Immature natural killer cell (primary cell): Measurements from ENCODE around the gene TMEM72. TPM values are rescaled to one million over a fixed set of nuclear protein-coding genes. Genes with fewer than 3 reads are reported as not detected.
A peak's percentile ranks its signal among the peaks of the same experiment; 100 is the strongest.

Source experiments
- DNase-seq, 3 donors: peaks; one replicate each; pipeline ENCODE4 v3.0.0; 2022; ENCODE audit warnings: mixed read lengths in 1 of 3
- H3K27ac Mint-ChIP-seq, 6 donors: one replicate each; pipeline ENCODE4 v1.8.0; 2020; ENCODE audit warnings: mixed read lengths in 6 of 6, mild to moderate bottlenecking in 5 of 6, inconsistent platforms in 4 of 6, moderate library complexity in 3 of 6
- H3K27me3 Mint-ChIP-seq, 3 donors: one replicate each; pipeline ENCODE4 v1.8.0; 2020 to 2021; ENCODE audit warnings: low read depth in 3 of 3, mild to moderate bottlenecking in 3 of 3, mixed read lengths in 3 of 3, moderate library complexity in 3 of 3, inconsistent platforms in 1 of 3
- H3K36me3 Mint-ChIP-seq, 3 donors: one replicate each; pipeline ENCODE4 v1.8.0; 2020; ENCODE audit warnings: mixed read lengths in 3 of 3, inconsistent platforms in 2 of 3, mild to moderate bottlenecking in 2 of 3
- H3K4me1 Mint-ChIP-seq, 2 donors: one replicate each; pipeline ENCODE4 v1.8.0; 2020; ENCODE audit warnings: inconsistent platforms in 2 of 2, mild to moderate bottlenecking in 2 of 2, mixed read lengths in 2 of 2, moderate library complexity in 1 of 2
- H3K4me3 Mint-ChIP-seq, 5 donors: one replicate each; pipeline ENCODE4 v1.8.0; 2020; ENCODE audit warnings: mild to moderate bottlenecking in 5 of 5, mixed read lengths in 5 of 5, inconsistent platforms in 3 of 5, moderate library complexity in 3 of 5
- H3K9me3 Mint-ChIP-seq, 6 donors: one replicate each; pipeline ENCODE4 v1.8.0; 2020; ENCODE audit warnings: mild to moderate bottlenecking in 6 of 6, mixed read lengths in 6 of 6, inconsistent platforms in 4 of 6, moderate library complexity in 3 of 6
- polyA plus RNA-seq, 3 donors: library from polyadenylated mRNA; unstranded; fragments of 300-500 nt; fragmentation: Illumina TruSeq; gene quantifications; one replicate each; pipeline ENCODE4 v1.2.3, GENCODE V29; 2021

The TMEM72 gene
- polyA plus RNA-seq, 3 donors from 2014 or later = not detected

DNA sequence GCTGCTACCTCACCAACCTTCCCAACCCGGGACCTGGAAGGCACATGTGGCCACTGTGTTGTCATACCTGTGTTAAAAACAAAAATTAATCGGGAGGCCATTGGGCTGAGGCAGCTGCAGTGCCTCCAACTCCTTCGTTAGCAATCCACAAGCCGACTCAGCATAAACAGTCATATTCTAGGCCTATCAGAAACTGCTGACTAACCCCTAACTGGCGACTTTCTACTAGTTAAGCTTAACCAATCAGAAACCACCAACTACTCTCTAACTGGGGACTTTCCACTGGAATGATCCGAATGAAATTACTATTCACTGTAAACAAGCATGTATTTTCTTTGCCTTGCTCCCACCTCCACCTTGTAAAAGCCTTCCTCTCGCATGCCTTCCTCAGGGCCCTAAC is 14.1 kb upstream of the TMEM72 start:
- H3K4me1 Mint-ChIP-seq = no peaks in the 10 kb centered on the region
- H3K27ac Mint-ChIP-seq = no peak overlapping the region
- peaks cover 0 to 2% (median 0%) of the 10 kb centered on the region in 3 donors for H3K27me3 Mint-ChIP-seq
- DNase-seq = no peak
- no peaks in the 10 kb centered on the region for H3K36me3 Mint-ChIP-seq
- no peaks in the 10 kb centered on the region for H3K9me3 Mint-ChIP-seq
- H3K4me3 Mint-ChIP-seq = no peak overlapping the region

DNA sequence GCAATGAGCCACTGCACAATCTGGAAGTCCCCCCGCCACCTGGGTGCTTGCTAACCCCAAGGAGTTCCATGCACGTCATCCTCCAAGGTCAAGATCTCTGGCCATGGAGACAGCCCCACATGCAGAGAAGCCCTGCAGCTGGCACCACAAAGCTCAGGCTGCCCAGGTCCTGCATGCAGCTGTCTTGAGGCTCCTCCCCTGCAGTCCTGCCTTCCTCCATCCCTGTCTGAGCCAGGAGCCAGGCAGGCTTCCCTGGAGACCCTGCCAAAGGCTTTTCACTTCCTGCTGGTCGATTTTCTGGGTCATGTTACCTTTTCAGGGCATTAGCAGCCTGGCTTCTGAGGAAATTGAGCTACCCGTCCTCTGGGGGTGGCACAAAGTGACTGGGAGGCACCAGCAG is 12.5 kb upstream of the TMEM72 start:
- Mint-ChIP-seq H3K36me3 (no peaks in the 10 kb centered on the region), H3K27ac (no peak overlapping the region), H3K4me1 (no peaks in the 10 kb centered on the region), H3K27me3 (peaks cover 0 to 2% (median 2%) of the 10 kb centered on the region in 3 donors), H3K9me3 (no peaks in the 10 kb centered on the region), H3K4me3 (no peak overlapping the region)
- no peak for DNase-seq

DNA sequence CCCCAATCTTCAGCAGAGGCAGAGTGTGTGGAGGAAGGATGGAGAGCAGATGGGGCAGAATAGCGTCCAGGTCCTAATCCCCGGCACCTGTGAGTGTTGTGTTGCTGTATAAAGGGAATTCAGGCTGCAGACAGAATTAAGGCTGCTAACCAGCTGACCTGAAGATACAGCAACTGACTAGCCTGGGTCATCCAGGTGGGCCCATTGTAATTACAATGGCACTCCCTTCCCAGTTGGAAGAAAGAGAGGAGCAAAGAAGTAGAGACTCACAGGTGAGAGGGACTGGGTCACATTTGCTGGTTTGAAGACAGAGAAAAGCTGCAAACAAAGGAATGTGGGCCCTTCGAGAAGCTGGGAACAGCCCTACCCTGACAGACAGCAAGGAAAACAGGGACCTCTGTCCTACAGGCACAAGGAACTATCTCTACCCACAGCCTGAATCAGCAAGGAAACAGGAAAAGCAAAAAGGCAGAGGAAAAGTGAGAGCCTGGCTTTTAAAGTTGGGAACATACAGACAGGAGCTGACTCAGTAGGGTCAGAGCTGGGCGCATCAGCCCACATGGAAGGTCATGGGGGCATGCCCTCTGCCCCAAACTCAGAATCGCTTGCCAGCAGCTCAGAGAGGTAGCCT is 11.6 kb upstream of the TMEM72 start:
- no peak overlapping the region for H3K27ac Mint-ChIP-seq

DNA sequence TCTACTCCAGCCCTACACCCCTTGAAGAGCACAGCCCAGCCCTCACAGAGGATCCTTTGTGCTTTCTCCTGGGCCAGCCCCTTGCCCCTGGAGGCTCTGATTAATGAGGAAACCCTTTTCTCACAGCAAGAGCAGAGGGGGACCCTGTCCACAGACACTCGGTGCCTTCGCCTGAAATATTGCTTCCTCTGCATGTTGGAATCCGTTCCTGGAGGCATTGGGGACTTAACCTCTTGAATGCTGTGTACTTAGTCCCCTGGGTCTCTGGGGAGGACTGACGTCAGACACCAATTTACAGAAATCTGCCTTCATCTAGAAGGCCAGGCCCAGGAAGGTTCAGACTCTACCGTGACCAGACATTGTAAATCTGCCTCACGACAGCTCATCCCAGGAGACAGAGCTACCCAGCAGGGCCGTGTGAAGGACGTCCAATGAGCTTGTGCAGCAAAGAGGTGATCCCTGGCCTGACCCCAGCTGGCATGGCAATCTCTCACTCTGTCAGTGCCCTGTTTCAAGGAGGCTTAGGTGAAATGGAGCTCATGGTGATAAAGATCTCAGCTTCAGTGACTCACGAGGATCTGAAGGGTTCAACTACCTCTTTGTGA is 8.1 kb upstream of the TMEM72 start:
- Mint-ChIP-seq H3K36me3 (no peaks in the 10 kb centered on the region), H3K27me3 (peaks cover 0 to 2% (median 2%) of the 10 kb centered on the region in 3 donors), H3K4me3 (no peak overlapping the region), H3K9me3 (no peaks in the 10 kb centered on the region), H3K4me1 (no peaks in the 10 kb centered on the region), H3K27ac (no peak overlapping the region)
- DNase-seq = no peak

More for the DNA sequence above, 11.6 kb upstream of the TMEM72 start:
- H3K9me3 Mint-ChIP-seq = no peaks in the 10 kb centered on the region
- DNase-seq = no peak
- H3K27me3 Mint-ChIP-seq = peaks cover 0 to 2% (median 2%) of the 10 kb centered on the region in 3 donors
- H3K36me3 Mint-ChIP-seq = no peaks in the 10 kb centered on the region
- no peak overlapping the region for H3K4me3 Mint-ChIP-seq
- no peaks in the 10 kb centered on the region for H3K4me1 Mint-ChIP-seq

DNA sequence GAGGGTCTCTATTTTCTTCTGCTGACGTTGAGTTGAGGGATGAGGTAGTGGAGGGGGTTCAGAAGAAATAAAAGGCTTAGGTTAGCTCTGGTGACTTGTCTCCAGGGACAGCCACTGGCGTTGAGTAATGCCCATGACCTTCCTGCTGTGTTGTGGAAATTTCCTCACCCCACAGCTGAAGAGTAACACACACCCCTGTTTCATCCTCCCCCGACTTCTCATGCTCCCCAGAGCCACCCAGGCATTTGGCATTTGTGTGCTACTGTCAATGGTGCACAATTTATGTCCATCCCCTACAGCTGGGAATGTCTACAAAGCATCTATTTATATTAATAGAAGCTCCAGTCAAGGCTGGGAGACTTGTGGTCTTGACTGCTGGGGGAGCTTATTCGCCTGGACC is 4.7 kb upstream of the TMEM72 start:
- Mint-ChIP-seq H3K4me1 (no peaks in the 10 kb centered on the region), H3K4me3 (no peak overlapping the region), H3K9me3 (no peaks in the 10 kb centered on the region), H3K36me3 (no peaks in the 10 kb centered on the region), H3K27ac (no peak overlapping the region), H3K27me3 (peaks cover 0 to 2% (median 2%) of the 10 kb centered on the region in 3 donors)
- no peak for DNase-seq

DNA sequence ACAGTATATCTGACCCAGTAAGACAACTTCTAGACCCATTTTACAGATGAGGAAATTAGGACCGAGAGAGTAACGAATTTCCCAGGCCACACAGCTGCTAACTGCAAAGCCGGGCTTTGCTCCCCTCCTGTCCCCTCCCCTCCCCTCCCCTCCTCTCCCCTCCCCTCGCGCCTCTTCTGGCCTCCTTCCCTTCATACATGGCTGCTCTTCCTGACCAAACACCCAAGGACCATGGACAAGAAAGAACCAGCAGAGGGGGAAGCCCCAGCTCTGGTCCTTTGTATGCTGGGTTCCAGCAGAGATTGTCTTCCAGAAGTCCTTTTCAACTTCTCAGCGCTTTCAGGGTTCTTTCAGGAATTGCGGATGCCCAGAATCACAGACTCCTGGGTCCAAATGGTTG is 3.6 kb upstream of the TMEM72 start:
- Mint-ChIP-seq H3K27me3 (peaks cover 0 to 2% (median 2%) of the 10 kb centered on the region in 3 donors), H3K36me3 (no peaks in the 10 kb centered on the region), H3K4me3 (no peak overlapping the region), H3K27ac (no peak overlapping the region), H3K9me3 (no peaks in the 10 kb centered on the region), H3K4me1 (peaks cover 0 to 2% of the 10 kb centered on the region in 2 donors)
- no peak for DNase-seq

DNA sequence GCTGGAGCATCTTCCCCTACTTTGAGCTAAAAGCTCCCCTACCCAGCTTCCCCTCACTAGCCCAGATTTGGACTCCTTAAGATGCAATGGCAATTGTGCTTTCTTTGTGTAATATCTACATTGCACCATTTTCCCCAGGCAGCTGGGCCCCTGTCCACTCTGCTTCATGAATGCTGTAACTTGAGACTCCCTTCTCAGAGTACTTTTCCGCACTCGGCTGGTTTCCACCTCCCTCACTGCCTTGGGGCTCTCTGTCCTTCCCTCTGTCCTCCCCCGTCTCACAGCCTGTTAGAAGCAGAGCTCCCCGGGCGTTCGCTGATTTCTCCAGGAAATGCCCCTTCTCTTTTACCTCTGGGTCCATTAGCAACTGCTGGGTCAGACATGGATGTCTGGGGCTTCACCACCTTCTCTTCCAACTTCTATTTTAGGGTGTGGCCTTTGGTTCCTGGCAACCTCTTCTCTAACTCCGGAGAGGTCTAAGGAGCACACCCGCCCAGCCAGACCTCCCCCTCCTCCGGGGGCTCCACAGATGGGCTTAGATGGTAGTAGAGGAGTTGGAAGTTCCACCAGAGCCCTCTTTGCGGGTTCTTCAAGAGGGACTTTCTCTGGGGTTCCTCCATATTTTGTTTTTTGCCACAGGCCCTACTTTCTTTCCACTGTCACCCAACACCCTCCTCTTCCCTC is 2.9 kb upstream of the TMEM72 start:
- no peaks in the 10 kb centered on the region for H3K9me3 Mint-ChIP-seq
- no peaks in the 10 kb centered on the region for H3K36me3 Mint-ChIP-seq
- H3K27ac Mint-ChIP-seq = no peak overlapping the region
- peaks cover 0 to 2% (median under 1%) of the 10 kb centered on the region in 3 donors for H3K27me3 Mint-ChIP-seq
- no peak overlapping the region for H3K4me3 Mint-ChIP-seq
- peaks cover 4 to 7% of the 10 kb centered on the region in 2 donors for H3K4me1 Mint-ChIP-seq
- no peak for DNase-seq

DNA sequence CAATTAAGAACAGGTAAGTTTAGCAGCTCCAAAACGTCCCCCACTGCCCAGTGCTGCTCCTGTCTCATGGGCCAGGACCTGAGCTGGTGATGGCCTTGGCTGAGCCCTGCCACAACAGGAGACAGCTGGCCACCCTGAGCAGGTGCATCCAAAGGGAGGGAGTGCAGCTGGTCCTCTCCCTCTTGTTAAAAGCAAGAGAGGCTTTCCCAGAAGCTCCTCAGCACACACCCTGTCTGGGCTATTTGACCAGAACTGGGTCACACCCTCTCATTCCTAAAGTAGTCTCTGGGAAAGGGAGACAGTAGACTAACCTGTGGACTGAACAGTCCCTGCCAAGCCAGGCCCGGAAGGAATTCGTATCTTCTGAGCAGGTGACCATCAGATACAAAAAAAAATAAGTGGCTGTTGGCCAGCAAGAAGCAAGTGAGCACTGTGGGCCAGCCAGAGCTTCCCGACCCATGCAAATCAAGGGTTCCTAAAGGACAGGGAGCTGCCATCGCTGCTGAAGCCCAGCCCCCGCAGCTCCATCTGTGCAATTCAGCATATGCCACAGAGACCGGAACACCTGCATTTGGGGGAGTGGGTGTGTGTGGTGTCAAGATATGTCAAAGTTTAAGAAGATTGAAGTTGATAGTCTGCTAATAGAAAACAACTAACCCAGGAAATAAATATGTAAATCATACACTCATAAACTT is 2.1 kb upstream of the TMEM72 start:
- H3K4me1 Mint-ChIP-seq = peaks cover 12 to 16% of the 10 kb centered on the region in 2 donors
- peaks cover 0 to 3% (median 2%) of the 10 kb centered on the region in 3 donors for H3K27me3 Mint-ChIP-seq
- H3K9me3 Mint-ChIP-seq = no peaks in the 10 kb centered on the region
- no peak overlapping the region for H3K27ac Mint-ChIP-seq
- no peaks in the 10 kb centered on the region for H3K36me3 Mint-ChIP-seq
- no peak for DNase-seq
- H3K4me3 Mint-ChIP-seq = no peak overlapping the region

DNA sequence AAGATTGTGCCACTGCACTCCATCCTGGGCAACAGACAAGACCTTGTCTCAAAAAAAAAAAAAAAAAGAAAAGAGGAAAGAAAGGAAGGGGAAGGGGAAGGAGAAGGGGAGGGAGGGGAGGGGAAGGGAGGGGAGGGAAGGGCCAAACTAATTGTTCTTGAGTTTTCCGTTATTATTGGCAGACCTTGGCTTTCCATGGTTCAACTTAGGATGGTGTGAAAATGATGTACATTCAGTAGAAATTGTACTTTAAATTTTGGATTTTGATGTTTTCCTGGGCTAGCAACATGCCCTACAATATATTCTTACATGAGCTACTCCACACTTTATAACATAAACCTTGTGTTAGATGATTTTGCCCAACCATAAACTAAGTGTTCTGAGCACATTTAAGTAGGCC is 1.2 kb upstream of the TMEM72 start:
- no peak for DNase-seq
- H3K27me3 Mint-ChIP-seq = peaks cover 0 to 3% (median 2%) of the 10 kb centered on the region in 3 donors
- H3K36me3 Mint-ChIP-seq = no peaks in the 10 kb centered on the region
- H3K27ac Mint-ChIP-seq = no peak overlapping the region
- peaks cover 16 to 20% of the 10 kb centered on the region in 2 donors for H3K4me1 Mint-ChIP-seq
- no peaks in the 10 kb centered on the region for H3K9me3 Mint-ChIP-seq
- H3K4me3 Mint-ChIP-seq = no peak overlapping the region

DNA sequence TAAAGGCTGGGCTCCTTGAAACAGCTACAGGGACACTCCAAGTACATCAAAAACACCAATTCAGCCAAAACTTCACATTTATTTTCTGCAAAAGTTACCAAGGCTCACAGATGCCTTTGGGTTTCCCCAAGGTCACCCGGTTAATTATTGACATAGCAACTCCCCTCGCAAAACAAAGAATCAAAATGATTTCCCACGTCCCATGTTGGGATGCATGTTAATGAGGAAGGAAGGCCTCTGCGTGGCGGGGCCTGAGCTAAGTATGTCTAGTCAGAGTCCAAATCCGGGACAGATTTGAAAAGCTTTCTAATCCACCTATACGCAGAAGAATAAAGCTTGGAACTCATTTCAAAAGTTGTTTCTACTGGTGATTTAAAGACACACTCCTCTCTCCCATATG is 535 bp upstream of the TMEM72 start:
- Mint-ChIP-seq H3K9me3 (no peaks in the 10 kb centered on the region), H3K36me3 (no peaks in the 10 kb centered on the region), H3K4me1 (peaks cover 16 to 23% of the 10 kb centered on the region in 2 donors), H3K4me3 (no peak overlapping the region), H3K27me3 (peaks cover 0 to 4% (median 3%) of the 10 kb centered on the region in 3 donors), H3K27ac (no peak overlapping the region)
- no peak for DNase-seq

DNA sequence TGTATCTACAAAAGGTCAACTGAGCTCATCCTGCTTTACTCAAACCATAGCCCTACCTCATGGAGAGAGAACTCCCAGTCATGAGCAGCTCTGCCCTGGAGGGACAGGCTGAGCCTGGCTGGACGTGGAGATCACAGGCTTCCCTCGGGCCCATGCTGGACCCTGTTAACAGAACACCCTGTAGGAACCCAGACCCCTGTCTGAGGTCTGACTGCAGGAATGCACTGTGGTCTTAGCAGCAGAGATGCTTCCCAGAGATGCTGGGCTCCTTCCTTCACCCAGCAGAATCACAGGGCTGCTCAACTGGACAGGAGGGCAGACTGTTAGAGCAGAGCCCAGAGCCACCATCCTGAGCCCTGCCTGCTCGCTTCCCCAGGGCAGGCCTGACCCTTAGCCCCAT is 814 bp downstream of the TMEM72 start:
- no peak overlapping the region for H3K4me3 Mint-ChIP-seq
- H3K4me1 Mint-ChIP-seq = peaks cover 16 to 24% of the 10 kb centered on the region in 2 donors
- H3K27ac Mint-ChIP-seq = no peak overlapping the region
- no peak for DNase-seq
- no peaks in the 10 kb centered on the region for H3K9me3 Mint-ChIP-seq
- H3K36me3 Mint-ChIP-seq = no peaks in the 10 kb centered on the region
- peaks cover 0 to 4% (median 3%) of the 10 kb centered on the region in 3 donors for H3K27me3 Mint-ChIP-seq

DNA sequence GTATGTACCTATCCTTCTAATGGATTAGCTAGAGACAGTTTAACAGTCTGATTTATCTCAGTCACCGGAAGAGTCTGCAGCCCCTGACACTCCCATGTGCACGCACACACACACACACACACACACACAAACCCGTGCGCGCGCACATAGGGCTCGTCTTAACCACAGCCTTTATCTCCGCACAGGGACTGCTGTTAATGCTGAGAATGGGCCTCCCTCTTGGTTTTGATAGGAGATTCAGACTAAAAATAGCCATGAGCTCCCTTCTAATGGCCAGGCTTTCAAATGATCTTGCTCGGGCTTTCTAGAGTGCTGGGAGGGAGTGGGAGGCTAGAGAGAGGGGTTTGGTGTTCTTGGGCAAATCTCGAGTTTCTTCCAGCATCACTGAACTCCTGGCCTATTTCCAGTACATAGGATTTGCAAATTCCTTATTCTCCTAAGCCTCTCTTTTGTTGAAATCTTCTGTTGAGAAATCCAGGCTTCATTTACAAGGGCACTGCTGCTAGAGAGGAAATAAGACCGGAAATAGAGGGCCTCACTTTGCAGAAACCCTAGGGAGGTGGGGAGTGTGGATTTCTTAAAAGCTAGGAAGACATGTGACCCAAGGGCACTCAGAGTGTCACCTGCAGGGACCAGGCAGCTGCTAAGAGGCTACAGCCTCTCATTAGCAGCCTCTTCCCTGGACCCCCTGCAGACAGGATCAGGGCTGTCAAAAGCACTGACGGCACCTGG is 2.4 kb downstream of the TMEM72 start:
- peak overlapping the region in 5 of 6 donors; percentile 57 to 77 (median 61) for H3K27ac Mint-ChIP-seq
- peaks cover 2 to 4% (median 3%) of the 10 kb centered on the region in 3 donors for H3K27me3 Mint-ChIP-seq
- H3K9me3 Mint-ChIP-seq = no peaks in the 10 kb centered on the region
- peaks cover 16 to 24% of the 10 kb centered on the region in 2 donors for H3K4me1 Mint-ChIP-seq
- H3K36me3 Mint-ChIP-seq = no peaks in the 10 kb centered on the region
- peak in 2 of 3 donors; percentile 12 to 36 for DNase-seq
- H3K4me3 Mint-ChIP-seq = peak overlapping the region; percentile 6 to 67 (median 55)

DNA sequence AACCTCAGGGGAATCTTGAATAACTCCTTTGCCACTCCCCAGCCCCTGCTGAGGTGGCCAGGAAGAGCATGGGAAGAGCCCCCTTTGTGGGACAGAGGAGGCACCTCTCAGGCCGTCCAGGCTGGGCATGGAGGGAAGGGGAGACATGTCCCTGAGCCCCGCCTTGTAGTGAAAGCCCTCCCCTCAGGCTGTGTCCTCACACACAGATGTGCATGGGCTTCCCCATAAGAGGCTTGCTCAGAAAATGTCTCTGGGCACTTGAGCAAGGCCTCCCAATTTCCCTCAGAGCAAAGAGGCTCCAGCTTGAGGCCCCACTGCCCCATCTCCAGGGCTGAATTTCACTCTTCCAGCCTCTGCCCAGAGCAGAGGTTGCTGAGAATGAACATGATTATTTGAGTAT is 3.8 kb downstream of the TMEM72 start:
- H3K4me1 Mint-ChIP-seq = peaks cover 16 to 24% of the 10 kb centered on the region in 2 donors
- no peaks in the 10 kb centered on the region for H3K36me3 Mint-ChIP-seq
- no peak overlapping the region for H3K4me3 Mint-ChIP-seq
- no peak overlapping the region for H3K27ac Mint-ChIP-seq
- H3K27me3 Mint-ChIP-seq = peaks cover 2 to 3% (median 2%) of the 10 kb centered on the region in 3 donors
- H3K9me3 Mint-ChIP-seq = no peaks in the 10 kb centered on the region
- DNase-seq = no peak
